A673 (cell line): ENCODE results near the gene TMEM62. TPM values are rescaled to one million over a fixed set of nuclear protein-coding genes. Genes with fewer than 3 reads are reported as not detected.

ENCODE experiments used
- BruUV-seq: library from RNA; stranded (reverse); fragments of 400-500 nt; replicated peaks from 2 replicates; lab custom pipeline; 2021; lab: Mats Ljungman, UMichigan
- CTCF ChIA-PET: fragments of 300-600 bp; sonication (Branson Sonifier 250); formaldehyde crosslinking; loops from one replicate; lab custom pipeline; 2022; ENCODE audit warnings: antibody characterized with exemption; lab: Charles Lee
- POLR2A ChIA-PET: fragments of 300-600 bp; sonication (Branson Sonifier 250); formaldehyde crosslinking; loops from one replicate; lab custom pipeline; 2022; ENCODE audit warnings: antibody characterized with exemption; ENCODE audit not compliant: low non-redundant PET; lab: Charles Lee
- DNase-seq: peaks from one replicate; pipeline ENCODE4 v3.0.0-alpha.2; 2015; ENCODE audit warnings: low spot score
- H3K27ac ChIP-seq: fragments of 200-600 bp; sonication (generic); 2 replicates; pipeline ENCODE4 v1.5.1; 2016; ENCODE audit warnings: mixed run types, low read depth, mild to moderate bottlenecking, mixed read lengths, antibody characterized with exemption, low read length; ENCODE audit not compliant: poor library complexity, severe bottlenecking
- H3K27me3 ChIP-seq: fragments of 200-600 bp; sonication (generic); replicated peaks from 2 replicates; pipeline ENCODE4 v1.6.1; 2017; ENCODE audit warnings: mixed run types, low read depth, mild to moderate bottlenecking, mixed read lengths, antibody characterized with exemption, low read length; ENCODE audit not compliant: insufficient read depth, poor library complexity
- H3K36me3 ChIP-seq: fragments of 200-600 bp; sonication (generic); 2 replicates; pipeline ENCODE4 v1.6.1; 2016; ENCODE audit warnings: mixed run types, mild to moderate bottlenecking, mixed read lengths, antibody characterized with exemption, low read length; ENCODE audit not compliant: insufficient read depth, poor library complexity, severe bottlenecking
- H3K4me1 ChIP-seq: fragments of 200-600 bp; sonication (generic); 2 replicates; pipeline ENCODE4 v1.6.1; 2017; ENCODE audit warnings: mixed run types, mild to moderate bottlenecking, mixed read lengths, antibody characterized with exemption, low read length; ENCODE audit not compliant: insufficient read depth, poor library complexity, severe bottlenecking
- H3K4me3 ChIP-seq: fragments of 200-600 bp; sonication (generic); 2 replicates; pipeline ENCODE4 v1.5.1; 2016; ENCODE audit warnings: low read depth, mixed run types, mild to moderate bottlenecking, mixed read lengths, low read length; ENCODE audit not compliant: poor library complexity, severe bottlenecking
- H3K9me3 ChIP-seq: fragments of 200-600 bp; sonication (generic); 2 replicates; pipeline ENCODE4 v1.6.1; 2016; ENCODE audit warnings: mixed run types, low read depth, mild to moderate bottlenecking, mixed read lengths, antibody characterized with exemption, low read length; ENCODE audit not compliant: poor library complexity, severe bottlenecking
- CTCF ChIP-seq: fragments of 300-800, 200-600 bp; sonication (generic); conservative IDR thresholded peaks from 2 replicates; pipeline ENCODE4 v1.5.1; 2017; ENCODE audit warnings: low read depth, mild to moderate bottlenecking, antibody characterized with exemption, low read length, moderate library complexity, mixed read lengths
- EZH2 ChIP-seq: fragments of 200-600 bp; sonication (generic); IDR thresholded peaks from 2 replicates; pipeline ENCODE4 v1.6.1; 2017; ENCODE audit warnings: borderline replicate concordance, low read depth, mild to moderate bottlenecking, mixed read lengths, antibody characterized with exemption, low read length; ENCODE audit not compliant: poor library complexity, severe bottlenecking
- intact Hi-C: fragments of 100-400 bp; cut with micrococcal nuclease; formaldehyde crosslinking; loops from one replicate; pipeline ENCODE4 v1.10.0; 2022; ENCODE audit not compliant: unreplicated experiment
- total RNA-seq: library from RNA; stranded (reverse); gene quantifications from 2 replicates; pipeline ENCODE4 v1.2.3, GENCODE V29; 2021

TMEM62 gene
- total RNA-seq, 1 experiment from 2014 or later: 5.4 TPM

- BruUV-seq: no TSS peak
- CTCF ChIA-PET: no interaction called here
- TF ChIP-seq EZH2: no peak
- no peak for TF ChIP-seq CTCF
- H3K27ac ChIP-seq: no peak overlapping the region
- H3K4me1 ChIP-seq: no peaks in the 10 kb centered on the region
- DNase-seq: no peak
- no peak overlapping the region for H3K4me3 ChIP-seq
- H3K27me3 ChIP-seq: no peaks in the 10 kb centered on the region
- POLR2A ChIA-PET: no interaction called here
- no peaks in the 10 kb centered on the region for H3K9me3 ChIP-seq
- intact Hi-C loops: no loop called here
- no peaks in the 10 kb centered on the region for H3K36me3 ChIP-seq
These were observed 72.7 kb downstream of the TMEM62 start for GRCh38 chr15:43206054-43206453.

GRCh38 chr15:43207024-43207423, 73.6 kb downstream of the TMEM62 start:
- no peak overlapping the region for H3K4me3 ChIP-seq
- no peaks in the 10 kb centered on the region for H3K36me3 ChIP-seq
- ChIA-PET CTCF (no interaction called here), POLR2A (no interaction called here)
- H3K4me1 ChIP-seq: no peaks in the 10 kb centered on the region
- DNase-seq: no peak
- intact Hi-C loops: no loop called here
- no peak overlapping the region for H3K27ac ChIP-seq
- BruUV-seq: no TSS peak
- no peak for TF ChIP-seq EZH2
- TF ChIP-seq CTCF: no peak
- H3K9me3 ChIP-seq: no peaks in the 10 kb centered on the region
- no peaks in the 10 kb centered on the region for H3K27me3 ChIP-seq

GRCh38 chr15:43208052-43209002, 74.9 kb downstream of the TMEM62 start:
- intact Hi-C loops: no loop called here
- ChIA-PET POLR2A (no interaction called here), CTCF (interaction anchor here (0.5 to 0.6 kb wide), 2 partner anchors 17 to 627 kb away, joined by 3 read pairs; no protein-coding TSS in a partner anchor)
- DNase-seq: no peak
- Histone ChIP-seq H3K36me3 (no peaks in the 10 kb centered on the region), H3K4me3 (no peak overlapping the region), H3K9me3 (no peaks in the 10 kb centered on the region), H3K27ac (no peak overlapping the region), H3K4me1 (no peaks in the 10 kb centered on the region), H3K27me3 (no peaks in the 10 kb centered on the region)
- TF ChIP-seq CTCF: no peak
- TF ChIP-seq EZH2: no peak
- BruUV-seq: no TSS peak
